Stimulated activated CD4-positive, alpha-beta T cell treated with anti-CD3 and anti-CD28 coated beads, Interleukin-15, amount 100 ng/mL, for 24 hours (primary cell): ENCODE data around the gene MINAR1.

ENCODE experiments used
- DNase-seq: peaks from one replicate; pipeline ENCODE4 v3.0.0-alpha.2; 2020

Gene MINAR1

GRCh38 chr15:79472446-79472845 is 40.3 kb downstream of the MINAR1 start:
- no peak for DNase-seq

- DNase-seq, result no peak
Measured at GRCh38 chr15:79474252-79474651, 42.1 kb downstream of the MINAR1 start.

- no peak for DNase-seq
Measured at GRCh38 chr15:79475306-79475705, 43.2 kb downstream of the MINAR1 start.

- DNase-seq, result no peak
Measured at GRCh38 chr15:79478108-79478507, 46.0 kb downstream of the MINAR1 start.

GRCh38 chr15:79479616-79480015 is 47.5 kb downstream of the MINAR1 start:
- DNase-seq, result no peak

GRCh38 chr15:79481793-79482192 is 49.7 kb downstream of the MINAR1 start:
- DNase-seq, result no peak
